ENCODE results near the gene ABCG4. TPM values are rescaled to one million over a fixed set of nuclear protein-coding genes. Genes with fewer than 3 reads are reported as not detected.

The ABCG4 gene
- total RNA-seq, 4 donors from 2014 or later: 0.33 to 1.4 (median 0.60) TPM

- intact Hi-C loops (cut with DNase I): loop anchor here (5.0 kb wide), 2 partner anchors 73 to 113 kb away; no protein-coding TSS in a partner anchor
- no peak overlapping the region for H3K27ac ChIP-seq (replicated peaks in 1 of 4)
- DNase-seq (ENCODE audit: extremely low spot score): no peak
- H3K36me3 ChIP-seq: no peaks in the 10 kb centered on the region
- H3K4me1 ChIP-seq: peaks cover 11 to 56% (median 36%) of the 10 kb centered on the region in 4 donors
- H3K9me3 ChIP-seq: no peaks in the 10 kb centered on the region
- H3K4me3 ChIP-seq: no peak overlapping the region
- TF ChIP-seq CTCF (IDR thresholded peaks at IDR 0.05) (no peak), POLR2A (IDR thresholded peaks at IDR 0.05; ENCODE audit: low read depth) (no peak), POLR2AphosphoS5 (IDR thresholded peaks at IDR 0.05) (no peak), EP300 (IDR thresholded peaks at IDR 0.05) (no peak)
- H3K27me3 ChIP-seq: no peaks in the 10 kb centered on the region
- 88% methylated on average over 7 of the region's 7 CpGs for WGBS
Measured at GRCh38 chr11:119209186-119209585, 60.3 kb downstream of the ABCG4 start.

GRCh38 chr11:119210050-119210449, 61.2 kb downstream of the ABCG4 start:
- Histone ChIP-seq H3K4me3 (no peak overlapping the region), H3K27me3 (no peaks in the 10 kb centered on the region), H3K36me3 (no peaks in the 10 kb centered on the region), H3K9me3 (no peaks in the 10 kb centered on the region), H3K27ac (replicated peaks in 1 of 4) (no peak overlapping the region), H3K4me1 (peaks cover 11 to 54% (median 36%) of the 10 kb centered on the region in 4 donors)
- no peak for DNase-seq (ENCODE audit: extremely low spot score)
- intact Hi-C loops (cut with DNase I): no loop called here
- 92% methylated on average over 3 of the region's 3 CpGs for WGBS
- TF ChIP-seq CTCF (IDR thresholded peaks at IDR 0.05): no peak
- TF ChIP-seq EP300 (IDR thresholded peaks at IDR 0.05): no peak
- TF ChIP-seq POLR2AphosphoS5 (IDR thresholded peaks at IDR 0.05): no peak
- no peak for TF ChIP-seq POLR2A (IDR thresholded peaks at IDR 0.05; ENCODE audit: low read depth)

Other genes starting within 250 kb of the ABCG4 start
- gene BCL9L, start 223.1 kb upstream of the ABCG4 start, total RNA-seq: 10 to 100 TPM; 19.1 to 66.2 (median 42.7) TPM
- not detected for gene UPK2, start 192.8 kb upstream of the ABCG4 start, total RNA-seq
- gene FOXR1, start 177.3 kb upstream of the ABCG4 start, total RNA-seq: not detected
- 10 to 100 TPM; 22.2 to 55.2 (median 30.8) TPM for gene CENATAC, start 150.9 kb upstream of the ABCG4 start, total RNA-seq
- 1,000 to 10,000 TPM; 1,036 to 2,235 (median 1,740) TPM for gene RPS25, start 130.7 kb upstream of the ABCG4 start, total RNA-seq
- 10 to 100 TPM; 38.2 to 47.2 (median 42.4) TPM for gene TRAPPC4, start 130.3 kb upstream of the ABCG4 start, total RNA-seq
- gene SLC37A4, start 118.2 kb upstream of the ABCG4 start, total RNA-seq: 10 to 100 TPM in 1 of 4 donors, 1 to 10 TPM in 3; 5.8 to 11.7 (median 9.5) TPM
- 10 to 100 TPM; 36.1 to 57.5 (median 52.7) TPM for gene HYOU1, start 91.8 kb upstream of the ABCG4 start, total RNA-seq
- gene VPS11, start 81.2 kb upstream of the ABCG4 start, total RNA-seq: 10 to 100 TPM; 27.4 to 40.2 (median 32.4) TPM
- gene HMBS, start 64.2 kb upstream of the ABCG4 start, total RNA-seq: 1 to 10 TPM; 3.1 to 7.8 (median 6.1) TPM
- gene DPAGT1, start 47.2 kb upstream of the ABCG4 start, total RNA-seq: 10 to 100 TPM; 14.2 to 28.7 (median 19.9) TPM
- gene C2CD2L, start 41.7 kb upstream of the ABCG4 start, total RNA-seq: 10 to 100 TPM in 2 of 4 donors, 1 to 10 TPM in 2; 7.5 to 15.2 (median 9.4) TPM
- gene HINFP, start 27.5 kb upstream of the ABCG4 start, total RNA-seq: 10 to 100 TPM; 22.8 to 30.8 (median 26.4) TPM
- 10 to 100 TPM; 21.5 to 47.3 (median 27.2) TPM for gene NLRX1, start 19.7 kb downstream of the ABCG4 start, total RNA-seq
- under 1 TPM in 1 of 4 donors, not detected in 3; 0.29 TPM for gene NHERF4, start 36.4 kb downstream of the ABCG4 start, total RNA-seq
- gene CBL, start 57.3 kb downstream of the ABCG4 start, total RNA-seq: 10 to 100 TPM; 20.7 to 27.7 (median 24.1) TPM
- gene MCAM, start 168.1 kb downstream of the ABCG4 start, total RNA-seq: 1,000 to 10,000 TPM in 1 of 4 donors, 100 to 1,000 TPM in 3; 607 to 1,312 (median 805) TPM
- 10 to 100 TPM; 14.2 to 33.2 (median 20.9) TPM for gene RNF26, start 185.5 kb downstream of the ABCG4 start, total RNA-seq
- 10 to 100 TPM; 23.7 to 74.3 (median 51.6) TPM for gene C1QTNF5, start 191.8 kb downstream of the ABCG4 start, total RNA-seq
- under 1 TPM in 1 of 4 donors, not detected in 3; 0.11 TPM for gene MFRP, start 197.7 kb downstream of the ABCG4 start, total RNA-seq
- 1 to 10 TPM; 4.6 to 9.9 (median 6.1) TPM for gene USP2, start 232.6 kb downstream of the ABCG4 start, total RNA-seq